Measurements from ENCODE around the gene SLC25A25.

The SLC25A25 gene

DNA sequence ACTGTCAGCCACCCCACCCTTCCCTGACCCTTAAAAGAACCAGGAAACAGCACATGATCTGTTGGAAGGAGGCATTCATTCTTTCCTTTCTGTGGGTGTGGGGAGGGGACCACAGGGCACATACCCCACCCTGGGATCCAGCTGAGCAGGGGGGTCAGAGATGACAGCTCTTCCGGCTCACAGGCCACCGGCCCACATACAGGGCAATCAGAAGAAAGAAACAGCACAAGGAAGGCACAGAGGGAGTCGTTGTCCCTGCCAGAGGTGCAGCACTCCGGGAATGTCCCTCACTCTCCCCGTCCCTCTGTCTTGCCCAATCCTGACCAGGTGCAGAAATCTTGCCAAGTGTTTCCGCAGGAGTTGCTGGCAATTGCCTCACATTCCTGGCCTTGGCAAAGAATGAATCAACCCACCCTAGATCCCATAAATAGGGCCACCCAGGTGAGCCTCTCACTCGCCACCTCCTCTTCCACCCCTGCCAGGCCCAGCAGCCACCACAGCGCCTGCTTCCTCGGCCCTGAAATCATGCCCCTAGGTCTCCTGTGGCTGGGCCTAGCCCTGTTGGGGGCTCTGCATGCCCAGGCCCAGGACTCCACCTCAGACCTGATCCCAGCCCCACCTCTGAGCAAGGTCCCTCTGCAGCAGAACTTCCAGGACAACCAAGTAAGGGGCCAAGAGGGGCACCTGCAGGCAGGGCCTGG, 81.1 kb downstream of the SLC25A25 start, which contains the start of gene LCN2:
LCN2 (plus strand) TSS at position 453 of the 701 bp plus-strand sequence; CDS start at position 526, 73 bp downstream.
- DNase-seq, result no peak

GRCh38 chr9:128149951-128150593, 82.0 kb downstream of the SLC25A25 start:
- DNase-seq, result no peak

DNA sequence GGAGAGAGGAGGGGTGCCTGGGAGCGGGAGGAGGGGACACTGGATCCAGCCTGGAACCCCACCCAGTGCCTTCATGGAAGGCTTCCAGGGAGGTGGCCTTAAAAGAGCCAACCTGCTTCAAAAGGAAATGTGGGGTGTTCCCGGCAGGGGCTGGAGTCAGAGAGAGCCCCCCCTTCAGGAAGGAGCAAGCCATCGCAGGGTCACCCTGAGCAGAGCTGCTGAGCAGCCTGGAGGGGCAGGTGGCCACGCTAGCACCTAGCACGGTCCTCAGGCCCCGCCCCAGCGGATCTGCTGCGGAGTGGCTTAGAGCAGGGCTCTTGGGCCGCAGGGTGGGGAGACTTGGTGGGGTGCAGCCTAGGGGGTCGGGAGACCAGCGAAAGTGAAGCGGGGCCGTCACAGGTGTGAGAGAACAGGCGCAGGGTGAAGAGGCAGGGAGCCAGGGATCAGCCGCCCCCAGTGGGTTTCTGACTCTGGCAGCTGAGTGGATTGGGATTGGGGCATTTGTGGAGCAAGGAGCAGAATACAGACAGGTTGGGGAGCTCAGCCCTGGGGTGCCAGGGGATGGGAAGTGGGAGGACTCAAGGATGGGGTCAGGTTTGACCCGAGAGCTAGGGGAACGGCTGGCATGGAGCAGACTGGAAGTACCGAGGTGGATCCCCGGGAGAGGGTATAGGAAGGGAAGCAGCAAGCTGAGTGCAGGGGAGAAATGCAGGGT, 82.7 kb downstream of the SLC25A25 start:
- no peak for DNase-seq

DNA sequence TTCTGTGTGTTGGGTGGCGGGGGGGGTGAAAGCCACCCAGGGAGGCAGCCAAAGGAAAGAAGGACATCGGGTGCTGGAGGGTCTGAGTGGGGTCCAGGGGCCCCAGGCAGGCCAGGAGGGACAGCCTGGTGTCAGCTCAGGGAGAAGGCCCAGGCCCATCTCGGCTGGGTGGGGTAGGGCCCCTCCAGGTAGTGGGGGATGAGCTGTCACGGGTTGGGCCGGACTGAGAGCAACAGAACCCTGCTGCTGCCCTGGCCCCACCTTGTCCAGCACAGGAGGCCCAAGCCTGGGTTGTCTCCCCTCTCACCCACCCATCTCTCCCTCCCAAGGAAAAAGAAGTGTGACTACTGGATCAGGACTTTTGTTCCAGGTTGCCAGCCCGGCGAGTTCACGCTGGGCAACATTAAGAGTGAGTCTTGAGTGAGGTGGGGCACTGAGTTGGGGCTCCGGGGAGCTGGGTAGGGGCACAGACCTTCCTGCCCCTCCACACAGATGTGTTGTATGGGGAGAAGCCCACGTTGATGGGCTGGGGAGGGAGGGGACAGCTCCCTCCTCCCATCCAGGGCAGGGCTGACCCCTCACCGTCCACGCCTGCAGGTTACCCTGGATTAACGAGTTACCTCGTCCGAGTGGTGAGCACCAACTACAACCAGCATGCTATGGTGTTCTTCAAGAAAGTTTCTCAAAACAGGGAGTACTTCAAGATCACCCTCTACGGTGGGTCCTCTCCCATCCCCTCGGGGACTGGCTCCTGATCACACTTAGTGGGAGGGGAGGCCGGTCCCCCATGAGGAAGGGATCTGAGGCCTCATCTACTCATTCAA, 83.5 kb downstream of the SLC25A25 start:
- DNase-seq, result no peak

GRCh38 chr9:128152133-128153059, 84.4 kb downstream of the SLC25A25 start:
- DNase-seq, result no peak

- DNase-seq, result no peak
These were observed 85.3 kb downstream of the SLC25A25 start for GRCh38 chr9:128153060-128153946.

DNA sequence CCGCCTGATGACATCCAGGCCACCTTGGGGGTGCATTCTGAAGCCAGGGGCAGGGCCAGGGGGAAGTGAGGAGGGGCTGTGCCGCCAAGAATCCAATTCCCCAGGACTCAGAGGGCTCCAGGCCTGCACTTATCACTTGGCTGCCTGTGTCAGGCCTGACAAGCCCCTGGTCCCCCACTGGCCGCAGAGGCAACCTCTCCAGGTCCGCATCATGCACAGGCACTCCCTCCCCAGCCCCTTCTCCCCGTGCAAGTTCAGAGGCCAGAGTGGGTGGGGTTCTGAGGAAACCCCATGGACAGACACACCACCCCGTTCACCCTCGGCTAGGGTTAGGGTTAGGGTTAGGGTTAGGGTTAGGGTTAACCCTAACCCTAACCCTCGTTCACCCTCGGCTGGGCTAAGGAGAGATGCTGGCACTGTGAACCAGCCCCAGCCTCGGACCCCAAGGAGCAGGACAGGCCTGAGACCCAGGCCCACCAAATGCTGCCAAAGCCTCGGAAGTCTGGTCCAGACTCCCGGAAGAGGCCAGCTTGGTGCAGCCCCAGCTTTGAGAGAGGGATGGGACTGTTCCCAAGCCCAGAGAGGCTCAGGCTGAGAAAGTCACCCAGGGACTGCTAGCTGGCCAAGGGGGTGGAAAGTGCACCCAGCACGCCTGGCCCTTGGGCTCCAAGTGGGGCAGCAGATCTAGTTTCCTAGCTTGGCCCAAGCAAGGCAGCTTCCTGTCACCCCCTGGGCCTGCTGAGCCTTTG, 86.1 kb downstream of the SLC25A25 start:
- DNase-seq, result no peak

- no peak for DNase-seq
These were observed 87.9 kb downstream of the SLC25A25 start for GRCh38 chr9:128155736-128156500.
